ENCODE results near the gene PKD2L1. TPM values are rescaled to one million over a fixed set of nuclear protein-coding genes. Genes with fewer than 3 reads are reported as not detected.

PKD2L1 gene
- total RNA-seq, 1 experiment from 2014 or later: not detected

- TF ChIP-seq CTCF (conservative IDR thresholded peaks at IDR 0.05; ENCODE audit: low read depth, low read length) (no peak), EZH2phosphoT487 (IDR thresholded peaks at IDR 0.05; ENCODE audit: borderline replicate concordance, low read length) (no peak), EZH2 (IDR thresholded peaks at IDR 0.05; ENCODE audit: low read length, unreplicated experiment) (no peak)
- no peaks in the 10 kb centered on the region for H3K79me2 ChIP-seq (ENCODE audit: low read length)
- H3K9me3 ChIP-seq (ENCODE audit: low read length): no peaks in the 10 kb centered on the region
- H4K20me1 ChIP-seq (ENCODE audit: low read length): no peaks in the 10 kb centered on the region
- no peaks in the 10 kb centered on the region for H3K9me2 ChIP-seq (replicated peaks; ENCODE audit: low read length)
- no peak overlapping the region for H3K27ac ChIP-seq (ENCODE audit: low read length)
- H3K9ac ChIP-seq (ENCODE audit: low read length): no peak overlapping the region
- ChIA-PET POLR2A (ENCODE audit: unreplicated experiment) (no interaction called here), CTCF (no interaction called here)
- H3K4me2 ChIP-seq (ENCODE audit: low read length): no peak overlapping the region
- no peak for ATAC-seq
- DNase-seq: no peak
- H2AFZ ChIP-seq (ENCODE audit: low read length): no peak overlapping the region
- BruUV-seq (replicated peaks): no TSS peak
- no peaks in the 10 kb centered on the region for H3K36me3 ChIP-seq (ENCODE audit: low read depth, low read length)
- intact Hi-C loops (cut with micrococcal nuclease): no loop called here
- H3K27me3 ChIP-seq (ENCODE audit: low read length): peaks cover 39% of the 10 kb centered on the region
- H3K4me1 ChIP-seq (ENCODE audit: insufficient read depth, low read length): no peaks in the 10 kb centered on the region
- no peak overlapping the region for H3K4me3 ChIP-seq (ENCODE audit: low read length)
- no peaks in the 10 kb centered on the region for H3F3A ChIP-seq (ENCODE audit: low read length, unreplicated experiment)
Measured at GRCh38 chr10:100333661-100334440, 3.8 kb upstream of the PKD2L1 start.

- H3K4me3 ChIP-seq (ENCODE audit: low read length): no peak overlapping the region
- no peak overlapping the region for H3K4me2 ChIP-seq (ENCODE audit: low read length)
- DNase-seq (no peak), ATAC-seq (no peak)
- ChIA-PET POLR2A (ENCODE audit: unreplicated experiment) (no interaction called here), CTCF (no interaction called here)
- H3K27me3 ChIP-seq (ENCODE audit: low read length): peaks cover 44% of the 10 kb centered on the region
- no peaks in the 10 kb centered on the region for H3F3A ChIP-seq (ENCODE audit: low read length, unreplicated experiment)
- TF ChIP-seq CTCF (conservative IDR thresholded peaks at IDR 0.05; ENCODE audit: low read depth, low read length): no peak
- no peak for TF ChIP-seq EZH2phosphoT487 (IDR thresholded peaks at IDR 0.05; ENCODE audit: borderline replicate concordance, low read length)
- no peak overlapping the region for H2AFZ ChIP-seq (ENCODE audit: low read length)
- no TSS peak for BruUV-seq (replicated peaks)
- no peak overlapping the region for H3K9ac ChIP-seq (ENCODE audit: low read length)
- no peak overlapping the region for H3K27ac ChIP-seq (ENCODE audit: low read length)
- intact Hi-C loops (cut with micrococcal nuclease): no loop called here
- H3K4me1 ChIP-seq (ENCODE audit: insufficient read depth, low read length): no peaks in the 10 kb centered on the region
- H4K20me1 ChIP-seq (ENCODE audit: low read length): no peaks in the 10 kb centered on the region
- no peaks in the 10 kb centered on the region for H3K9me3 ChIP-seq (ENCODE audit: low read length)
- H3K36me3 ChIP-seq (ENCODE audit: low read depth, low read length): no peaks in the 10 kb centered on the region
- no peaks in the 10 kb centered on the region for H3K9me2 ChIP-seq (replicated peaks; ENCODE audit: low read length)
- H3K79me2 ChIP-seq (ENCODE audit: low read length): no peaks in the 10 kb centered on the region
Measured at GRCh38 chr10:100333106-100333505, 3.1 kb upstream of the PKD2L1 start.

- H3K9me2 ChIP-seq (replicated peaks; ENCODE audit: low read length): no peaks in the 10 kb centered on the region
- no peaks in the 10 kb centered on the region for H3K9me3 ChIP-seq (ENCODE audit: low read length)
- no peak overlapping the region for H3K9ac ChIP-seq (ENCODE audit: low read length)
- no TSS peak for BruUV-seq (replicated peaks)
- H3K4me2 ChIP-seq (ENCODE audit: low read length): no peak overlapping the region
- intact Hi-C loops (cut with micrococcal nuclease): no loop called here
- no peaks in the 10 kb centered on the region for H3K36me3 ChIP-seq (ENCODE audit: low read depth, low read length)
- ChIA-PET POLR2A (ENCODE audit: unreplicated experiment) (no interaction called here), CTCF (no interaction called here)
- DNase-seq (no peak), ATAC-seq (no peak)
- no peak overlapping the region for H2AFZ ChIP-seq (ENCODE audit: low read length)
- no peaks in the 10 kb centered on the region for H3K4me1 ChIP-seq (ENCODE audit: insufficient read depth, low read length)
- H3K79me2 ChIP-seq (ENCODE audit: low read length): no peaks in the 10 kb centered on the region
- no peak overlapping the region for H3K4me3 ChIP-seq (ENCODE audit: low read length)
- TF ChIP-seq EZH2phosphoT487 (IDR thresholded peaks at IDR 0.05; ENCODE audit: borderline replicate concordance, low read length): no peak
- no peak for TF ChIP-seq CTCF (conservative IDR thresholded peaks at IDR 0.05; ENCODE audit: low read depth, low read length)
- TF ChIP-seq EZH2 (IDR thresholded peaks at IDR 0.05; ENCODE audit: low read length, unreplicated experiment): no peak
- no peaks in the 10 kb centered on the region for H4K20me1 ChIP-seq (ENCODE audit: low read length)
- H3K27ac ChIP-seq (ENCODE audit: low read length): no peak overlapping the region
- H3F3A ChIP-seq (ENCODE audit: low read length, unreplicated experiment): no peaks in the 10 kb centered on the region
- peaks cover 58% of the 10 kb centered on the region for H3K27me3 ChIP-seq (ENCODE audit: low read length)
Measured at GRCh38 chr10:100328198-100328597, 1.8 kb downstream of the PKD2L1 start.
